CD4-positive, alpha-beta T cell treated with Interleukin-12 subunit alpha and Interleukin-12 subunit beta, for 1 hour (primary cell): ENCODE measurements around the gene GINS2.

ENCODE experiments used
- DNase-seq: peaks from one replicate; pipeline ENCODE4 v3.0.0-alpha.2; 2020

The GINS2 gene

GRCh38 chr16:85688586-85689284, at the start of gene GINS2:
Gene GINS2, minus strand, starts transcription at chr16:85688954. Its CDS starts 56 bp downstream, at chr16:85688898.
- DNase-seq, result peak; percentile 93

GRCh38 chr16:85736921-85737320, 48.2 kb upstream of the GINS2 start:
- no peak for DNase-seq

- no peak for DNase-seq
Measured at GRCh38 chr16:85735946-85736345, 47.2 kb upstream of the GINS2 start.

- DNase-seq, result peak; percentile 47
Measured at GRCh38 chr16:85735225-85735635, 46.5 kb upstream of the GINS2 start.

- no peak for DNase-seq
Measured at GRCh38 chr16:85734311-85735017, 45.7 kb upstream of the GINS2 start.

GRCh38 chr16:85733839-85734170, 45.1 kb upstream of the GINS2 start:
- no peak for DNase-seq

GRCh38 chr16:85733155-85733838, 44.5 kb upstream of the GINS2 start:
- DNase-seq, result no peak

- DNase-seq, result no peak
Measured at GRCh38 chr16:85731179-85731578, 42.4 kb upstream of the GINS2 start.

- DNase-seq, result no peak
Measured at GRCh38 chr16:85730186-85730465, 41.4 kb upstream of the GINS2 start.

- no peak for DNase-seq
Measured at GRCh38 chr16:85729452-85730185, 40.9 kb upstream of the GINS2 start.

GRCh38 chr16:85728879-85729278, 40.1 kb upstream of the GINS2 start:
- no peak for DNase-seq

GRCh38 chr16:85724936-85725335, 36.2 kb upstream of the GINS2 start:
- no peak for DNase-seq

- DNase-seq, result no peak
Measured at GRCh38 chr16:85724126-85724879, 35.5 kb upstream of the GINS2 start.

GRCh38 chr16:85722128-85722893, 33.6 kb upstream of the GINS2 start:
- no peak for DNase-seq

GRCh38 chr16:85720302-85720637, 31.5 kb upstream of the GINS2 start:
- no peak for DNase-seq

- DNase-seq, result no peak
Measured at GRCh38 chr16:85719605-85720301, 31.0 kb upstream of the GINS2 start.

GRCh38 chr16:85718682-85719081, 29.9 kb upstream of the GINS2 start:
- no peak for DNase-seq

GRCh38 chr16:85718153-85718477, 29.4 kb upstream of the GINS2 start:
- no peak for DNase-seq

GRCh38 chr16:85717393-85718152, 28.8 kb upstream of the GINS2 start:
- DNase-seq, result peak; percentile 66

GRCh38 chr16:85716680-85717038, 27.9 kb upstream of the GINS2 start:
- DNase-seq, result no peak
